HuH-7.5 (cell line): ENCODE measurements around the gene TMIE.

Experiments used
- DNase-seq: peaks from one replicate; pipeline ENCODE4 v3.0.0; 2011; ENCODE audit warnings: low spot score

TMIE gene

DNA sequence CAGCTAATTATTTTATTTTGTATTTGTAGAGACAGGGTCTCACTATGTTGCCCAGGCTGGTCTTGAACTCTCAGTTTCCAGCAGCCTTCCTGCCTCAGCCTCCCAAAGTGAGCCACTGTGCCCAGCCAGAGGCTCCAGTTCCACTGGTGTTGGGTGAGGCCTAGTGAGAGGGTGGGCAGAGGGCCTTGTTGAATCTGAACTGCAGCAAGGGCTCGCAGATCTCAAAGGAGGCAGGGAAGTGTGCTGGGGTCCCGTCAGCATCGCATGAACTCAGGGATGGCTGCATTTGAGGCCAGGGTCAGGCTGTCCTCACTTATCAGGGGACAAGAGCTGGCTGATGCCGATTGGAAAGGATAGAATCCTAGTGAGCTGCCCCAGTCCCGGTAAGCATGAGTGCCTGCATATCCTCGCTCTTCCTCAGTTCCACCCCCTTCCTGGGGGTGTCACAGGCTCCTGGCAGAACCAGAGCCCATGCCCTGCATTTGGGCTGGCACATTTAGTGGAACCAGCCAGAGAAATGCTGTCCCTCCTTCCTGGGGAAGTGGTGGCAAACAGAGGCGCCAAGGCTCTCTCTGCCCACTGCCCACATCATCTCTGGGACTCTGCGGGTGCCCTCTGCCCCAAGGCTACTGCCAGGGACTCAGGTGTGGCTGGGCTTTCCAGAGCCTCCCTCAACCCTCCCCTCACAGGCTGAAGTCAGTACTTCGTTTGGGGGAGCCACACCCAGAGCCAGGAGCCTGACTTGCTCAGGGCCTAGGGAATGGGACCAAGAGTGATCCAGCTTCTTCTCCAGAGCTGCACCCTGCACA, 31.8 kb upstream of the TMIE start:
- peak; percentile 4 for DNase-seq

DNA sequence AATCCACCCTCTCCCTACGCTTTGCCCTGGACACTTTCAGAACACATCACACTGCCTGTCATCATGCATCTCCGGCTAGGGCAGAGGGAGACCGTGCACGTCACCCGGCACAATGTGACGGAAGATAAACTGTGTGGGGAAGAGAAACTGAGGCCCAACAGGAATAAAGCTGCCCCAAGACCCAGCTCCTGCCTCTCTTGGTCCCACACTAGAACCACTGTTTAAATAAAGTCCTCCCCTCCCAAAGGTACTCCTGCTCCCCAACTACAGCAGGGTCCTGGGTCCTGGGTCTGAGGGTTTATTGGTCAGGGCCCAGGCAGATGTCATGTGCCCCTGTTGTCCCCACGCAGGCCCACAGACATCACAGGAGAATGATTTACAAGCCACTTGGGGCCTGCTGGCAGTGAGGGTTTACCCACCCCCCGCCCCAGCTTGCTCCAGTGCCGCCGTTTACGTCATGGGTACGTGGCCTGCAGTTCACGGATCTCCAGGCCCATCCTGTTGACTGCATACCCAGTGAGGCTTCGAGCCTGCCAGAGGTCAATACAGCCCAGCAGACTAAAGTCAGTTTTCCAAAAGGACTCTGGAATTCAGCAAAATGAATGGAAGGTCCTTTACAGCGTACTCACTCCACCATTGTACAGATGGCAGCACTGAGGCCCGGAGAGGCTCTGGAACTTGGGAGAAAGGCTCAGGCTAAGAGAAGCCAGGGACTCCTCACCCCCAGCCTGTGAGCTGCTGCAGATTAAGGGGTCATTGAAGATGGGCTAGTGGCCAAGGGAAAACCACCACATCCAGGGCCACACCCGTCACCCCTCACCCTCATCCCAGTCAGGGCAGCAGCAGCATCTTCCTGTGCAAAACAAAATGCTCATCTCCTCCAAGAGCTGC, 30.9 kb upstream of the TMIE start:
- peak; percentile 21 for DNase-seq

DNA sequence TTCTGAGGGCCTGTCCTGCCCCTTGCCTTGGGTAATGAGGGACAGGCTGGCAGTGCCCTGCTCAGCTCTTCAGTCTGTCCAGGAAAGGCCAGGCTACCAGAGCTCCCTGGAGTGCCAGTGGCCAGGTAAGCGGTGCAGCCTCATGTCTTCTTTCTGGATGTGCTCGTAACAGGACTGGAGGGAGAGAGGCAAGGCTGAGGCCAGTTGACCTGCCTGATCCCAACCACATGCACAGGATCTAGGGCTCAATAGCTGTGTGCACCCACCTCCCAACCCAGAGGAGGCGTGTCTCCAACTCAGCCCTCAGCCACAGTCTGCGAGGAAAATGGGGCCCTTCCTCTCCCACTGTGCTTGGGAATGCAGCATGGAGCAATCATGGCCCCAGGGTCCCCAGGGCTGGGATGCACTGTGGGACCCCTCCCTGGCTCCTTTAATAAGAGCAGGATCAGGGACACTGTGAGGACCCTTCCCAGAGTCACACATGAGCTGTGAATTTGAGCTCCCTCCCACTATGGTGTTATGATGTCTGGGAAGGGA, 30.2 kb upstream of the TMIE start:
- peak; percentile 9 for DNase-seq

- DNase-seq, result peak; percentile 3
These were observed 29.4 kb upstream of the TMIE start for GRCh38 chr3:46671541-46672348.

DNA sequence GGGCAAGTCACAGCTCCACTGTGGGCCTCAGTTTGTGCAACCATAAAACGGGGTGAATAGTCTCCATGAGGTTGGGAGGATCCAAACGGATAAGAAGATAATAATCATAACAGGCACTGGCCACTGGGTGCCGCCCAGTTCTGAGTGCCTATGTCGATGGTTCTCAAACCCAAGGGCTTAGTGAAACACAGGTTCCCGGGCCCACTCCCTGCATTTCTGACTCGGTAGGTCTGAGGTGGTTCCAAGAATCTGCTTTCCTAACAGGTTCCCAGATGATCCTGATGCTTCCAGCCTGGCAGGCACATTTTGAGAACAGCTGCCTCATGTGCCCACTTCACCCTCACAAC, 28.9 kb upstream of the TMIE start:
- DNase-seq, result no peak

DNA sequence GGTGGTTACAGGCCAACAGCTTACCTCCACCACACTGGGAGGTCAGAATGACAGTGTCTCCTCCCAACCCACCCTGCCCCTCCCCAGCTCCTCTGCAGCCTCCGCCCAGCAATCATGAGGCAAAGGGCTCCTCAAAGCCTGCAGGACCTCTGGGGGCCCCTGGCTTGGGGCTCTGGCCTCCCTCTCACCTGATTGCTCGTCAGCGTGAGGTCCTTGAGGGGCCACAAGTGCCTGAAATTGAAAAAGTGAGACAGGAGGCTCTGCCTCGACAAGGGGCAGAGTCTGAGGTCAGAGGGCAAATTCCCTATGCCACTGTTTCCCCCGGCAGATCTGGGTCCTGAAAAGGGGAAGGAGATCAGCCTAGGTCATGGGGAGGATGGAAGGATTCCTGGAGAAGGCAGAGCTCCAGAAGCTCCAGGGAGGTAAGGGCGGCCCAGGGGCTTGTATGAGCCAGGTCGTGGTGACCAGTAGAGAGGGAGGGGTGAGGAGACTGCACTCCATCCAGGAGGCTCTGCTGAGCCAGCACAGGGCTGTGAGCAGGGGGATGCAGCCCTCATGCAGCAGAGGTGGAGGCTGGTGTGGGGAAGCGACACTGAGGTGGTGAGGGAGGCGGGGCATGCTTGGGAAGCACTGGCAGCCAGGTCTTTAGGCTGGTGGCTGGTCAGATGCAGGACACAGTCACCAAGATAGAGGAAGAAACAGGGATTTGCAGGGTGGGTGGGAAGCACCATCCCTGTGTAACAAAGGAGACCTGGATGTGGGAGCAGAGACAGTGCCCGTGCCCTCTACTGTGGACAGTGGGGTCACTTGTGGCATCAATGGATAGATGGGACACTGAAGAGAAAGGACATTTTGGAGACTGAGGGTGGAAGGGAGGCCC, 27.8 kb upstream of the TMIE start:
- DNase-seq, result peak; percentile 15

DNA sequence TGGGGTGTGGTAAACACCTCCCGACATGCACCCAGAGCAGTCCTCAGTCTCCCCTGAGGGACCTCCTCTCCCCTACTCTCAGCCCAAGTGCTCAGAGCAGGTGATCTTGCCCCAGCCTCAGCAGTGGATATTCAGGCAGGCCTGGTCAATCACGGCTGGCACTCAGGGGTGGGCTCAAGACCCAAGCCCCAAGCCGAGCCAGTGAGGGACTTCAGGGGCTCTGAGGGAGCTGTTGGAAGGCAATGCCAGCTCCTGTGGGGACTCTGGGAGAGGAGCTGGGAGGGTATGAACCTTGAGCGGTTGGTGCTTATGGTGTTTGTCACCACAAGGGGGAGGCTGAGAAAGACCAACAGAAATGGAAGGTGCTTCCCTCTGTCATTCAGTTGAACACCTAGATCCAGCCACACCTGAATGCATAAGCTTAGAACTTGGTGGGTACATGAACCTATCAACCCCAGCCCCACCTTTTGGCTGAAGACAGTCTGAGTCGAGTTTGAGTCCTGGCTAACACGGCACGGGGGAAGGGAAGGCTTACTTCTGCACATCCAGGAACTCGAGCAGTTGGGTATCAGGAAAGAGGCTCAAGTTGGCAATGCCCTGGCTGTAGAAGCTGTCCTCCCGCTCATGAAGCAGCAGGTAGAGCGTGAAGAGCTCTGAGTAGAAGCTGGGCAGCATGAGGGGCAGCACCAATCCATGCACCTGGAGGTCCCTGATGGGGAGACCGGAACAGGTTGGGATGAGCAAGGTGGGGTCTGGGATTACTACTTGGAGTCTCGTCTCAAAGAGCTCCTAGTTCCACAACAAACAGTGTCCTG, 27.0 kb upstream of the TMIE start:
- DNase-seq, result peak; percentile 61

DNA sequence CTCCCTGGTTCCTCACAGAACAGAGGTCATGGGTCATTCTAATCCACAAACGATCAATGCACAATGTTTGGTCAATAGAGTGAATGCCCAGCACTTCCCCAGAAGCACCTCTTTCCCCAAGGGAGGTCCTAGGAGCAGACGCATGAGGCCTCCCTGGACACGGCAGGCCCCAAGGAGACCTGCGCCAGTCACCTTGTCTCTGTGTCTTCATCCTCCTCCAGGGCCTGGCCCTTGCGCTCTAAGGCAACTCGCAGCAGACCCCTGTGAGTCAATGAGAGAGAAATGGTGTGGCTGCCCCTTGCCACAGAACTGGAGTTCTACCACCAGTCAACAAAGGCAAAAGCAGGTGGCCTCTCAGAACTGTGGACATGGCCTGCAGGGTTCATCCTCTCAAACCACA, 25.8 kb upstream of the TMIE start:
- no peak for DNase-seq

DNA sequence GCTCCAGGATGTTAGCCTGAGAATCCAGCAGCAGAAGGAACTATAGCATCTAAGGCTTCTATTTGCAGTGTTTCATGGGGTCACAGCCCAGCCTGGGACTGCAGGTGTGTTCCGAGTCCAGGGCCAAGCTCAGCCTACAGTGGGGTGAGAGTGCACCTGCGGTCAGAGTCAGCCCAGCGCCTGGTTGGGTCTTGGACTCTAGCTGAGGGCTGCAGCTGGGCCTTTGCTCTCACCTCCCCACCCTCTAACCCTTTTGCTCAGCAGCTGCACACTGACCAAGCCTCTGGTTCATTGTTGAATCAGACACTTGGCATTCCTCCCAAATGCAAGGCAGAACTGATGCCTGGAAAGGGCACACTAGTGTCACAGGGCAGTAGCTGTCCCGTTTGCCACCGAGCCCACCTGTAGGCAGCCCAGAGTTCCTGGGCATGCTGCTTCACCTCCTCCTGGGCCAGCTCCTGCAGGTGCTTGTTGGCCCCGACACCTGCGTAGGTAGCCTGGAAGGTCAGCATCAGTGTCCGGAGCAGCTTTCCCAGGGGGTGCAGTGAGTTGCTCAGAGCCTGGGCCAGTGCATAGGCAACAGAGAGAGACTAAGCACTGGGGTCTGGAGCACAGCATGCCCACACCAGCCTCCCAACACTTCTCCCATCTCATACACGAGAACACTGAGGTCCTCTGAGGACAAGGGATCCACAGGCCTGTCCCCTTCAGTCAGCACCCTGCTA, 25.2 kb upstream of the TMIE start:
- no peak for DNase-seq

DNA sequence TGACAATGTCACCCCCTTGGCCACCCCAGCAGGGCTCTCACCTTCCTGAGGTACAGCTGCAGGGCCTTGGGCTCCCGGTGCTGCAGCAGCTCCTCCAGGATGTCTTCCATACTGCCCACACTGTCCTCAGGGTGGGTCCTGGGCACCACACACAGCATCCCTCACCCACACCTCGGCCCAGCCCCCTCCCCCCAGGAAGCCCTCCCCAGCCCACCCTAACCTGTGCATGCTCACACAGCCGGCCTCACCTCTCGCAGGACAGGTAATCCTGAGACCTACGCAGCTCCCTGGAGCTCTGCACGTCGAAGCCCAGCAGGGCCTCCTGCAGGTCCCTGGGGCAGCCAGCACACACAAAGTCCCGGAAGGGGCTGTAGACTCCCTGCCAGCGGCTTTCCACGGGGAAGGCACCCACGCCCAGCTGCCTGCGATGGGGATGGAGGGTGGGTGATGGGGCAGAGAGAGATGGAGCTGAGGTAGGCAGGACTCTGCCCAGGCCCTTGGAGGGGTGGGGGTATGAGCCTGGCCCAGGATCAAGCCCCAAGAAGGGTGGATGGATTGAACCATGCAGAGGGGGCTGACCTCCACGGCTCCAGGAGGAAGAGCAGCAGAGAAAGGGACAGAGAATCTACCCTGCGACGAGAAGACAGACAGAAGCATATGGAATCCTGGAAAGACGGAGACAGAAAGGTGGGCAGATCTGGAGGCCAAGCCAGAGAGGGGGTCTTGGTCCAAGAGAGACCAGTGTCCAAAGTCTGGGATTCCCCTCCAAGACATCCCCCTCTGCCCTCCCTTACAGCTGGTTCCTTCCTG, 24.4 kb upstream of the TMIE start:
- no peak for DNase-seq

GRCh38 chr3:46677411-46677726, 23.8 kb upstream of the TMIE start:
- no peak for DNase-seq

DNA sequence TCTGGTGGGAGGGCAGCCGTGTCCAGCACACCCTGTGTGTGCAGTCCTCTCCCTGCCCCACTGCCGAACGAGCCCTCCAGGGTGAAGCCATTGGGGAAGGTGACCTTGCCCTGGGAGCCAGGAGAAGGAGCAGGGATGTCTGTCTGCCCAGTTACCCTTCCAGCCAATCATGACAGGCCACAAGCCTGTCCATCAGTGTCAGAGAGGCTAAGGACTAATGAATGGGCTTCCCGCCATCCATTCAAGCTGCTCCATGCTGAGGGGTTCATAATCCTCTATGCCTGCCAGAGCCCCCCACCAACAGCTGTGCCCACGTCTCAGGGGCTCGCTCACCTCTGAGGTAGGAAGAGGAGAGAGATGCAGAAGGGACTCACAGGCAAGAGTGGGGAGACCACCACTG, 22.9 kb upstream of the TMIE start:
- DNase-seq, result no peak

DNA sequence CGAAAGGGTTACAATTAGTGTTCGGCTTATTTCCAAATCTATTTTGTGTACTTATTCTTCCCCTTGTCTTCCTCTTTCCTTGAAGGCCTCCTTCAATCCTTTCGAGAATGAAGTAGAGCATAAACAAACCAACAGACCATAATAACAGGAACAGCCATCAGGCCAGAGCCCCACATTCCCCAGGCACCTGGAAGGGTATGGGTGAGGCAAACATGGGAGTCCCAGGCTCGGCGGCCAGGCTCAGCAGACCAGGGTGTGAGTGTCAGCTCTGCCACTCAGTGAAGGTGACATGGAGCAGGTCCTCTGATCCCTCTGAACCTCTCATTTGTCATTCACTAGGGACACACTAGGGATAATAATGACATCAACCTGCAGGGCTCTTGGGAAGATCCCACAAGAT, 21.5 kb upstream of the TMIE start:
- no peak for DNase-seq

DNA sequence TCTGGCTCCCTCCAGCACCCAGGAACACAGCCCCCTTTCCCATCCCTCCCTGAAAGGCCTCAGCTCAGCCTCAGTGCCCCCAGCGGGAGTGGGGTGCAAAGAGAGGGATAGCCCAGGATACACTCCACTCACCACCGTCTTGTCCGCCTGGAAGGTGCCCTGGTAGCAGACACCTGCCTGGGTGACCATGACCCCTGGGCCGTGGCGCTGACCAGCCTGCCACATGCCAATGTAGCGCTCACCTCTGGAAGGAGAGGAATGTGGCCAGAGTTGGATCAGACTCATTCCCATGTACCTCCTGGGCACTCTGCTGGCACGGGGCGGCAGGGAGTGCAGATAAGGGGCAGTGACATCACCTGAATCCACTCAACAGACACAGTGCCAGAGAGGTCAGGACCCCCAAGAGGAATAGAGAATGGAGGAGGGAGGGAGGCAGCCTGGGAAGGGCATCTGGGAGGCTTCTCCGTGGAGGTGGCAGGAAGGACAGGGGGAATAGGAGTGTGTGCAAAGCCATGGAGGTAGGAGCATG, 20.8 kb upstream of the TMIE start:
- no peak for DNase-seq

- DNase-seq, result no peak
These were observed 19.8 kb upstream of the TMIE start for GRCh38 chr3:46681387-46681786.

DNA sequence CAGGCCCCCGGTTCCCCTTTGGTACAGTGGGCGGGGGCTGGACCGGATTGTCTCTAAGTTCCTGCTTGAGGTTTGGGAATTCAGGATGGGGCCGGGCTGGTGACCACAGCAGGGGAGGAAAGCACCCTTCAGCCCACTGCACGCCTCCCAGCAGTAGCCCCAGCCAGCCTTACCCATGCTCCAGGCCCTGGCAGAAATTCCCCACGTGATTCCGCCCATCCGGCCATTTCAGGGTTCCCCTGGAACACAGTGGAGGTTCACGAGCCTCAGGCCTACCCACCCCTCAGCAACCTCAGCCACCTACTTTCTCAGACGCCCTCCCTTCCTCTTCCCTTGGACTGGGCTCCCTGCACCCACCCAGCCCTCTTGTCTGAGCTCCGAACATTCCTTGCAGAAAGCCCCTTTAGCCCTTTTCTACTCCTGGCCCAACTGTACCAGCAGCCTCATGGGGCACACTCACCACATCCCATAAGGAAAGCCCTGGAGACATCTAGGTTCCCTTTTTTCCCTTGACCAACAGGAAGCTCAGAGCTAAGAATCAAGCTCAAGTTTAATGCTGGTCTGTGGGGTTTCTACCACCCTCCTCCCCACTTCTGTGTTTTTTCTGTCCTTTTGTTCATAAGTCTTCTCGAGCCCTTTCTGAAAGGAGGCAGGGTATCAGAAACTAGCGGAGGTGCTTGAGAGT, 19.2 kb upstream of the TMIE start:
- DNase-seq, result no peak

DNA sequence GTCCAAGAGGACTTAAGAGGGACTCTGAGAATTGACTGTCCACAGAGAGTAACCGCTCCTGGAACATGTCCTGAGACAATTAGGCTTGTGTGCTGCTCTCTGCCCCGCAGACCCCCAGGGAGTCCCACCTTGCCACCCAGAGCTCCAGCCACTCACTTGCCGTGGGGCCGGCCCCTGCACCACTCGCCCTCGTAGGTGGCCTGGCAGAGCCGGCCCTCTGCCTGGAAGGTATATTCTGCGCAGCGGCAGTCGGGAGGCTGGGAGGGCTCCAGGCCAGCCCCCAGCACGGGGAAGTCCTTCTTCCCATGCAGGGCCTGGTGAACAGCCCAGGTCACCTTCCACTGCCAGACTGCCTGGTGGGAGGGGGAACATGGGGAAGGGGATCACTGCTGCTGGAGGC, 18.2 kb upstream of the TMIE start:
- no peak for DNase-seq

GRCh38 chr3:46684891-46685290, 16.3 kb upstream of the TMIE start:
- no peak for DNase-seq
